PC-9 (cell line): ENCODE measurements around the gene CHMP2A.

ENCODE experiments used
- EZH2 ChIP-seq: fragments of 200-600 bp; sonication (generic); IDR thresholded peaks from 2 replicates; pipeline ENCODE4 v1.8.0; 2017; ENCODE audit warnings: antibody characterized with exemption, low read depth
- TF ChIP-seq, protein P1 (sequence below): fragments of 200-600 bp; sonication (generic); conservative IDR thresholded peaks from 2 replicates; pipeline ENCODE4 v1.6.1; 2017; ENCODE audit warnings: mixed run types, antibody characterized with exemption, mild to moderate bottlenecking, moderate library complexity

GRCh38 chr19:58544591-58545285 is 10.2 kb downstream of the CHMP2A start:
- TF ChIP-seq, protein P1, sequence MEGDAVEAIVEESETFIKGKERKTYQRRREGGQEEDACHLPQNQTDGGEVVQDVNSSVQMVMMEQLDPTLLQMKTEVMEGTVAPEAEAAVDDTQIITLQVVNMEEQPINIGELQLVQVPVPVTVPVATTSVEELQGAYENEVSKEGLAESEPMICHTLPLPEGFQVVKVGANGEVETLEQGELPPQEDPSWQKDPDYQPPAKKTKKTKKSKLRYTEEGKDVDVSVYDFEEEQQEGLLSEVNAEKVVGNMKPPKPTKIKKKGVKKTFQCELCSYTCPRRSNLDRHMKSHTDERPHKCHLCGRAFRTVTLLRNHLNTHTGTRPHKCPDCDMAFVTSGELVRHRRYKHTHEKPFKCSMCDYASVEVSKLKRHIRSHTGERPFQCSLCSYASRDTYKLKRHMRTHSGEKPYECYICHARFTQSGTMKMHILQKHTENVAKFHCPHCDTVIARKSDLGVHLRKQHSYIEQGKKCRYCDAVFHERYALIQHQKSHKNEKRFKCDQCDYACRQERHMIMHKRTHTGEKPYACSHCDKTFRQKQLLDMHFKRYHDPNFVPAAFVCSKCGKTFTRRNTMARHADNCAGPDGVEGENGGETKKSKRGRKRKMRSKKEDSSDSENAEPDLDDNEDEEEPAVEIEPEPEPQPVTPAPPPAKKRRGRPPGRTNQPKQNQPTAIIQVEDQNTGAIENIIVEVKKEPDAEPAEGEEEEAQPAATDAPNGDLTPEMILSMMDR, result no peak
- no peak for TF ChIP-seq EZH2
